Measurements from ENCODE around the gene GPR21. TPM values are rescaled to one million over a fixed set of nuclear protein-coding genes. Genes with fewer than 3 reads are reported as not detected.

GPR21 gene
- total RNA-seq, 2 experiments from 2014 or later = 0.31 TPM; not detected in 1

- no peaks in the 10 kb centered on the region for H3K27me3 Mint-ChIP-seq
- H3K4me1 Mint-ChIP-seq (ENCODE audit: low read depth) = peaks cover 12% of the 10 kb centered on the region
- H3K4me3 Mint-ChIP-seq = no peak overlapping the region
- no peak for DNase-seq
- ChIA-PET CTCF (interaction anchor here (0.9 kb wide), 1 partner anchor 276 kb away, joined by 4 read pairs; no protein-coding TSS in a partner anchor), POLR2A (interaction anchor here (0.6 kb wide), 1 partner anchor 151 kb away, joined by 3 read pairs; no protein-coding TSS in a partner anchor)
- H3K27ac Mint-ChIP-seq = no peak overlapping the region
- peaks cover 23% of the 10 kb centered on the region for H3K36me3 Mint-ChIP-seq
- no peaks in the 10 kb centered on the region for H3K9me3 Mint-ChIP-seq
- intact Hi-C loops (cut with micrococcal nuclease) = no loop called here
Measured at GRCh38 chr9:123073991-123074422, 40.5 kb downstream of the GPR21 start.

GRCh38 chr9:123074628-123075027, 41.2 kb downstream of the GPR21 start:
- no peaks in the 10 kb centered on the region for H3K9me3 Mint-ChIP-seq
- H3K4me3 Mint-ChIP-seq = no peak overlapping the region
- no peak for DNase-seq
- H3K36me3 Mint-ChIP-seq = peaks cover 23% of the 10 kb centered on the region
- intact Hi-C loops (cut with micrococcal nuclease) = no loop called here
- ChIA-PET CTCF (interaction anchor here (0.7 to 1.6 kb wide), 3 partner anchors 173 to 275 kb away, joined by 3 to 10 read pairs (median 4); no protein-coding TSS in a partner anchor), POLR2A (no interaction called here)
- H3K27ac Mint-ChIP-seq = no peak overlapping the region
- H3K4me1 Mint-ChIP-seq (ENCODE audit: low read depth) = peaks cover 10% of the 10 kb centered on the region
- no peaks in the 10 kb centered on the region for H3K27me3 Mint-ChIP-seq

- Mint-ChIP-seq H3K9me3 (no peaks in the 10 kb centered on the region), H3K4me1 (ENCODE audit: low read depth) (no peaks in the 10 kb centered on the region), H3K36me3 (peaks cover 12% of the 10 kb centered on the region), H3K27ac (no peak overlapping the region), H3K4me3 (no peak overlapping the region), H3K27me3 (no peaks in the 10 kb centered on the region)
- POLR2A ChIA-PET = no interaction called here
- DNase-seq = no peak
- intact Hi-C loops (cut with micrococcal nuclease) = loop anchor here (2.0 to 5.0 kb wide), 2 partner anchors 147 to 270 kb away; no protein-coding TSS in a partner anchor
- CTCF ChIA-PET = interaction anchor here (0.6 to 5.5 kb wide), 4 partner anchors 138 to 274 kb away, joined by 3 to 73 read pairs (median 8); no protein-coding TSS in a partner anchor
Measured at GRCh38 chr9:123080444-123080843, 47.0 kb downstream of the GPR21 start.

GRCh38 chr9:123081824-123082223, 48.4 kb downstream of the GPR21 start:
- Mint-ChIP-seq H3K4me1 (ENCODE audit: low read depth) (no peaks in the 10 kb centered on the region), H3K4me3 (no peak overlapping the region), H3K27me3 (no peaks in the 10 kb centered on the region), H3K9me3 (no peaks in the 10 kb centered on the region), H3K27ac (no peak overlapping the region), H3K36me3 (peaks cover 12% of the 10 kb centered on the region)
- CTCF ChIA-PET = interaction anchor here (0.7 to 5.5 kb wide), 7 partner anchors 144 to 304 kb away, joined by 3 to 73 read pairs (median 9); no protein-coding TSS in a partner anchor
- POLR2A ChIA-PET = interaction anchor here (0.6 kb wide), 1 partner anchor 1015 kb away, joined by 4 read pairs; no protein-coding TSS in a partner anchor
- no peak for DNase-seq
- intact Hi-C loops (cut with micrococcal nuclease) = loop anchor here (2.0 to 5.0 kb wide), 2 partner anchors 145 to 269 kb away; no protein-coding TSS in a partner anchor

GRCh38 chr9:123083680-123084079, 50.2 kb downstream of the GPR21 start:
- ChIA-PET POLR2A (no interaction called here), CTCF (interaction anchor here (0.6 to 5.5 kb wide), 4 partner anchors 142 to 272 kb away, joined by 3 to 73 read pairs (median 8); no protein-coding TSS in a partner anchor)
- no peak for DNase-seq
- H3K36me3 Mint-ChIP-seq = peaks cover 10% of the 10 kb centered on the region
- no peaks in the 10 kb centered on the region for H3K27me3 Mint-ChIP-seq
- no peak overlapping the region for H3K27ac Mint-ChIP-seq
- H3K9me3 Mint-ChIP-seq = no peaks in the 10 kb centered on the region
- no peak overlapping the region for H3K4me3 Mint-ChIP-seq
- H3K4me1 Mint-ChIP-seq (ENCODE audit: low read depth) = no peaks in the 10 kb centered on the region
- intact Hi-C loops (cut with micrococcal nuclease) = loop anchor here (5.0 kb wide), 1 partner anchor 144 kb away; no protein-coding TSS in a partner anchor

- H3K9me3 Mint-ChIP-seq = no peaks in the 10 kb centered on the region
- H3K4me1 Mint-ChIP-seq (ENCODE audit: low read depth) = no peaks in the 10 kb centered on the region
- no peaks in the 10 kb centered on the region for H3K27me3 Mint-ChIP-seq
- no peak for DNase-seq
- peaks cover 9% of the 10 kb centered on the region for H3K36me3 Mint-ChIP-seq
- intact Hi-C loops (cut with micrococcal nuclease) = loop anchor here (5.0 kb wide), 1 partner anchor 143 kb away; no protein-coding TSS in a partner anchor
- no peak overlapping the region for H3K4me3 Mint-ChIP-seq
- POLR2A ChIA-PET = no interaction called here
- CTCF ChIA-PET = interaction anchor here (1.2 to 5.5 kb wide), 3 partner anchors 141 to 270 kb away, joined by 4 to 73 read pairs (median 13); no protein-coding TSS in a partner anchor
- H3K27ac Mint-ChIP-seq = no peak overlapping the region
Measured at GRCh38 chr9:123084256-123084655, 50.8 kb downstream of the GPR21 start.

Other genes with a start within 250 kb of the GPR21 start
- not detected for gene OR5C1, start 244.7 kb upstream of the GPR21 start, total RNA-seq
- not detected for gene OR1K1, start 233.5 kb upstream of the GPR21 start, total RNA-seq
- gene PDCL, start 205.1 kb upstream of the GPR21 start, total RNA-seq = 10 to 100 TPM; 18.7 to 21.5 TPM
- 10 to 100 TPM; 27.7 to 27.8 TPM for gene RC3H2, start 128.3 kb upstream of the GPR21 start, total RNA-seq
- 10 to 100 TPM in 1 of 2 experiments, 1 to 10 TPM in 1; 9.9 to 10.6 TPM for gene ZBTB6, start 120.3 kb upstream of the GPR21 start, total RNA-seq
- gene ZBTB26, start 102.2 kb upstream of the GPR21 start, total RNA-seq = 1 to 10 TPM; 6.1 to 6.4 TPM
- gene RABGAP1, start 92.6 kb upstream of the GPR21 start, total RNA-seq = 10 to 100 TPM; 27.1 to 28.8 TPM
- gene STRBP, start 234.9 kb downstream of the GPR21 start, total RNA-seq = 10 to 100 TPM; 27.5 to 29.1 TPM

All from activated CD4-positive, alpha-beta memory T cell treated with anti-CD3 and anti-CD28 coated beads for 36 hours (primary cell).